Limb (tissue), 2 donors: Measurements from ENCODE around the gene SHC3.

Source experiments
- DNase-seq, 2 donors: peaks; one replicate each; pipeline ENCODE4 v3.0.0-alpha.2; 2016; ENCODE audit errors: extremely low spot score in 2 of 2

Gene SHC3

GRCh38 chr9:89001917-89002540, 176.6 kb downstream of the SHC3 start:
- DNase-seq: peak in 1 of 2 donors; percentile 23

DNA sequence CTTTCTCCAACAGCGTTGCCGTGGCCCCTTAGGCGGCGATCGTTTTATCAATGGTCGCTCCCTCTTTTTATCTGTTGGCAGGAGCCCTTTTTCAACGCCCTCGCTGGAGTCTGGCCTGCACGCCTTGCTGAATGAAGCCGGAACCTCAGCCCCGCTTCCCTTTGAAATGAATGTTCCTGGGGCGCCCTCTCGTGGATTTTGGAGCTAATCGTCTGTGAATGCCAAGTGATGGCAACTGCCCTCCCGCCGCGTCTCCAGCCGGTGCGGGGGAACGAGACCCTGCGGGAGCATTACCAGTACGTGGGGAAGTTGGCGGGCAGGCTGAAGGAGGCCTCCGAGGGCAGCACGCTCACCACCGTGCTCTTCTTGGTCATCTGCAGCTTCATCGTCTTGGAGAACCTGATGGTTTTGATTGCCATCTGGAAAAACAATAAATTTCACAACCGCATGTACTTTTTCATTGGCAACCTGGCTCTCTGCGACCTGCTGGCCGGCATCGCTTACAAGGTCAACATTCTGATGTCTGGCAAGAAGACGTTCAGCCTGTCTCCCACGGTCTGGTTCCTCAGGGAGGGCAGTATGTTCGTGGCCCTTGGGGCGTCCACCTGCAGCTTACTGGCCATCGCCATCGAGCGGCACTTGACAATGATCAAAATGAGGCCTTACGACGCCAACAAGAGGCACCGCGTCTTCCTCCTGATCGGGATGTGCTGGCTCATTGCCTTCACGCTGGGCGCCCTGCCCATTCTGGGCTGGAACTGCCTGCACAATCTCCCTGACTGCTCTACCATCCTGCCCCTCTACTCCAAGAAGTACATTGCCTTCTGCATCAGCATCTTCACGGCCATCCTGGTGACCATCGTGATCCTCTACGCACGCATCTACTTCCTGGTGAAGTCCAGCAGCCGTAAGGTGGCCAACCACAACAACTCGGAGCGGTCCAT, 177.4 kb downstream of the SHC3 start:
- peak; percentile 86 to 92 for DNase-seq

DNA sequence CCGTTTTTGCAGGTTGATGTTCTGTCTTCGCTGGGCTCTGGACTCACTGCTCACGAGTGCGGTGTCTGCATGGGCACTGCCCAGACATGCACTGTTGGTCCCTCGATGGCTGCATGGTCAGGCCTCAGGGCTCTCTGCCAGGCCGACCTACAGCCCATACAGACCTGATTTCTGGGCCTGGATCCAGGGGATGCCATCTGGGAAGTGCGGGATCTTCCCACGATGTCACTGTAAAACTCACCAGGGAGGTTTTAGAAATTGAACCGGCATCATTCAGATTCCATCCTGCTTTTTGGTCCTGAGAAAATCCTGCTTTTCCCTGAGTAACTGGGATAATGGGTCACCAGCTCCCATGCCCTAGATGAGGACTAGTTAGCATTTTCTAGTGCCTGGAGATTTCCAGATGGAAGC, 178.2 kb downstream of the SHC3 start:
- peak in 1 of 2 donors; percentile 37 for DNase-seq

DNA sequence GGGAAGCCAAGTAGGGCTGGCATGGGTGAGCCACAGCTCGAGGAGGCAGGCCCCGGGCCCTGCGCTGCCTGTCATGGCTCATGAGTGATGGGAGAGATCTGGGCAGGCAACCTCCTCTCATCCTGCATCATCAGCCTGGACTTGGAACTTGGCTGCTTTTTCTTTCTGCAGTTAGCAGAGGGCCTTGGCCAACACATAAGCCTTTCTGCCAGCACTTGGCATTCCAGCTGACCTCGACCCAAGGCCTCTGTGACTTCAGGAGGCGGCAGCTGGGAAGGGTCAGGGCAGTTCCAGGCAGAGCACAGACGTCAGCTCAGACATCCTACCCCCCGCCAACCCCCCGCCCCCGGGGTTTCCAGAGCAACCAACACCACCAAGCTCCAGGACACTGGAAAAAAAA, 179.7 kb downstream of the SHC3 start:
- DNase-seq: no peak

DNA sequence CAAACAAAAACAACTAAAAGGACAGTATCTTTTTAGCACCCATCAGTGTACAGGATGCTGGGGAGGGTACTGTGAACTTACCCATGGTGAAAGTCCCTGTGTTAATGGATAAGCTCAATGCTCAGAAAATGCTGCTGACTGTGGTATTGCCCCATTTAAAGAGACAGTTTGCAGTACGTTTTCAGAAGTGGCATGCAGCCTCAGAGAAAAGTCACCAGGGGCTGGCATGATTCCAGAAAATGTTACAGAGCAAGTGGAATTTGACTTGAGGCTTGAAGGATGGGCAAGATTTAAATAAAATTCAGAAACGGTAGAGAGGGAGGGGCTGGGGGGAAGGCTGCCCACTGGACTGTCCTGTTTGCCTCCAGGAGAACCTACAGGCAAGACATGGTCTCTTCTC, 180.1 kb downstream of the SHC3 start:
- no peak for DNase-seq

DNA sequence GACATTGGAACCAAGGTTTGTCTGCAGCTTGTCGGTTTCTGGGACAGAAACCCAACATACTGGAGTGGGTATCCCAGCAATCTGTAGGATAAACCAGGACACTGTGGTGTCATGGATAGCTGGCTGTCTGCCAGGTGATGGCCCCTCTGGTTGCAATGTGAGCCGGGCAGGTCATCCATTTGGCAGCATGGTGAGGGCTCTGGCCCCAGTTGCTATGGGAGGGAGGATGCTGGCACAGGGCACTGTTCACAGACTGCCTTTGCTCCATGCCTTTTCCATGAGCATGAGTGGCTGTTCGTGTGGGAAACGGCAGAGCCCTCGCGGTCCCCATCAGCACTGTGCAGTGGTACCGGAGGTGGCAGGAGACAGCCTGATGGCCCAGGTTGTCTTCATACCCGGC, 181.0 kb downstream of the SHC3 start:
- DNase-seq: no peak

- no peak for DNase-seq
These were observed 181.7 kb downstream of the SHC3 start for GRCh38 chr9:88996921-88997235.

GRCh38 chr9:88996046-88996920, 182.3 kb downstream of the SHC3 start:
- no peak for DNase-seq

GRCh38 chr9:88995627-88996026, 183.0 kb downstream of the SHC3 start:
- no peak for DNase-seq

- DNase-seq: no peak
These were observed 183.4 kb downstream of the SHC3 start for GRCh38 chr9:88995200-88995577.

- DNase-seq: no peak
These were observed 184.0 kb downstream of the SHC3 start for GRCh38 chr9:88994469-88995199.

GRCh38 chr9:88993871-88994460, 184.7 kb downstream of the SHC3 start:
- no peak for DNase-seq

DNA sequence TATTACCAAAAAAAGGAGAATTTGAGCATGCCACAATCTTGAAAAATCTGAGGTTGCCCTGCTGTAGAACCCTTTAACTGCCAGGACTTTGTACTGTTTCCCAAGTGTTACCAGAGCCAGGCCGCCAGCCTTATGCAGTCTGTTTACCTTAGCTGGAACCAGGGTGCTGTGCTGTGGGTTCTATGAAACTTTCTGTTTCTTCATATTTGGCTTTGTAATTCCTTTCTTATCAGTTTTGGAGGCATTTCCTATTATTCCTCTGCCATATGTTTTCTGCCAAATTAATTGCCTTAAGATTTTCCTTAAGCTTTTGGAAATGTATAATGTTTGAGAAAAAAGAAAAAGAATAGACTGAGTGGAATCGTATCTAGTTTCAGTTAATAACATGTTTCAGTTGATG, 185.3 kb downstream of the SHC3 start:
- DNase-seq: no peak

DNA sequence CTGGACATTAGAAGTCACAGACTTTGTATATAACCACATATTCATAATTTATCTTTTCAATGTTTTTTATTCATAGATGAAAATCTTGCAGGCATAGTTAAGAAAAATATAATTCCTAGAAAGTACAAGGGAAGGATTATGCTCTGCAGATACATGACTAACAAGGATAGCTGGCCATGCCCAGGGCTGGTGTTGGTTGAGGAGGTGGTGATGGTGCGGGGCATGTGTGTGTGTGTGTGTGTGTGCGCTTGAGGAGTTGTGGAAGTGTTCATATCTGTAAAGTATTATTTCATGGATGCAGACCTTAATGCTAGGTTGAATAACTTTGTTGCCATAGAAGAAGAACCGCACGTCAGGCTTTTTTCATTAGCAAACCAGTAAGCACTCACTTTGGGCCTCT, 186.1 kb downstream of the SHC3 start:
- DNase-seq: peak in 1 of 2 donors; percentile 19

- peak; percentile 74 to 88 for DNase-seq
These were observed 187.3 kb downstream of the SHC3 start, which contains the start of gene S1PR3 for GRCh38 chr9:88991066-88992034. Gene S1PR3 (plus strand): TSS chr9:88991468. CDS start chr9:89001201, 9,733 bp downstream.

- DNase-seq: peak in 1 of 2 donors; percentile 64
These were observed 187.9 kb downstream of the SHC3 start for GRCh38 chr9:88990729-88991065.

DNA sequence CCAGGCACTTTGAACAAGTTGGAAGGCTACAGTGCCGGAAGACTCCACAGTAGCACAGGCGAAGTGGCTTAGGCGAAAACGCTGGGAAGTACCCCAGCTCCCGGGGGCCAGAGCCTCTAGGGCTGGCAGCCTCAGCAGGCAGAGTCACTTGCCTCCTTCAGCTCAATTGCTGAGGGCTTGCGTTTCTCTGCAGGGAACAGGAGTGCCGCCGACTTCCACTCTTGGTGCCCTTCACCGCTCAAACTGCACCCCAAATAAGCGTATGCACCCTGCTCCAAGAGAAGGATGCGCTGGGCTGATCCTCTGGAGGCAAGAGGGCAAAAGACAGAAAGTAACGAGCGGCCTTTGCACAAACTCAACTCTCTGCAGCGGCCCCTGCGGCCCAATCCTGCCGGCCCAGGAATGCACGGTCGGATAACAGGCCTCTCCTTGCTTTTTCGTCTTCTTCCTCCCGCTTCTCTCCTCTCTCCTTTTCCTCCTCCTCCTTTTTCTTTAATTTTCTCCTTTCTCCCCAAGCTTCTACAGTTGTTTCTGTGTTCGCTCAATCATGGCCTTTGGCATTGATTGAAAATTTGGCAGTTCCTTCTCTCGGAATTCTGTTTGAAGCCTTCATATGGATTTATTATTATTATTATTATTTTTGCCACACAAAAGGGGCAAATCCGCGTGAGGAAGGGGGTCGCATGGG, 188.4 kb downstream of the SHC3 start:
- DNase-seq: peak in 1 of 2 donors; percentile 48

GRCh38 chr9:88988796-88989641, 189.6 kb downstream of the SHC3 start:
- DNase-seq: no peak
